ENCODE results near the gene CKM. TPM values are rescaled to one million over a fixed set of nuclear protein-coding genes. Genes with fewer than 3 reads are reported as not detected.
"Not testable (repeated sequence)": the region's sequence is repeated elsewhere in the genome, so short reads cannot be mapped to it uniquely, and the experiment has no call there.

Gene CKM
- total RNA-seq, 1 donor from 2014 or later = not detected

DNA sequence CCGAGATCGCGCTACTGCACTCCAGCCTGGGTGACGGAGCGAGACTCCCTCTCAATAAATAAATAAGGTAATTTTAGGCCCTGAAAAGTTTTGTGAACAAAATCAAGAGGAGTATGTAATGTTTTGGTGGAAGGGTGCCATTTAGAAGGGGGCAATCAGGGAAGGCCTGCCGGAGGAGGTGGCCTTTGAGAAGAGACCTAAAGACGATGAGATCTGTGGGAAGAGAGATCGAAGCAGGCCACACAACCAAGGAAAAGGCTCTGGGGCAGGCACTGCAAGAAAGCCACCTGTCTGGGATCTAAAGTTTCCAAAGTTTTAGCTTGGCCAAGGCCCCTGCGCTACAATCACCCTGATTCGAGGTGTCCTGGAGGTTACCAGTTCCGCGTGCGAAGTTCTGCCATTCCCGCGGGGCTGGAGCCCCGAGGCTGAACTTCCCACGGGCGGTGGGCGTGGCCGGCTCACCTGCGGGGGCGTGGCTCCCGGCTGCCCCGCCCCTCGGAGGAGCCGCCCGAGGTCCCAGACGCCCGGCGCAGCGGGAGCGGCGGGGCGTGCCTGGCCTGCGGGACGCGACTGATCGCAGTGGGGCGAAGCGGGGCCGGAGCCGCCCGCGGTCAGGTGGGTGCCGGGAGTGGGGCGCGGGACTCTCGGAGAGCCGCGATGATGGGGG lies 17.7 kb upstream of the CKM start, which contains the start of gene KLC3:
TSS of gene KLC3 (plus strand) at position 519 of the 667 bp plus-strand sequence. CDS start 4,792 bp downstream, outside the sequence.
- no peak within 1 kb of the TSS for H3K4me3 ChIP-seq (ENCODE audit: insufficient read depth, low read depth, low read length)
- H4K20me1 ChIP-seq (ENCODE audit: insufficient read depth, low read length) = no peaks in the 10 kb centered on the region
- no peaks in the 10 kb centered on the region for H3K4me1 Mint-ChIP-seq (ENCODE audit: low read depth, unreplicated experiment)
- no peaks in the 10 kb centered on the region for H3K36me3 Mint-ChIP-seq (ENCODE audit: low read depth, unreplicated experiment)
- H3K9me3 Mint-ChIP-seq (ENCODE audit: unreplicated experiment) = peaks cover 3% of the 10 kb centered on the region
- H3K9me3 ChIP-seq (ENCODE audit: insufficient read depth, low read depth, low read length) = no peaks in the 10 kb centered on the region
- DNase-seq (ENCODE audit: low read depth) = no peak
- no peaks in the 10 kb centered on the region for H3K4me1 ChIP-seq (ENCODE audit: insufficient read depth, low read length)
- FAIRE-seq = no peak
- H3K79me2 ChIP-seq (ENCODE audit: insufficient read depth, low read length) = no peaks in the 10 kb centered on the region
- H3K27ac ChIP-seq (ENCODE audit: low read depth, low read length) = no peak within 1 kb of the TSS
- H3K27me3 ChIP-seq (ENCODE audit: insufficient read depth, low read length) = peaks cover 7% of the 10 kb centered on the region
- no peak within 1 kb of the TSS for H3K27ac Mint-ChIP-seq (ENCODE audit: unreplicated experiment)
- H2AFZ ChIP-seq (ENCODE audit: low read depth, low read length) = no peak within 1 kb of the TSS
- H3K36me3 ChIP-seq (ENCODE audit: insufficient read depth, low read length) = no peaks in the 10 kb centered on the region
- no peak within 1 kb of the TSS for H3K9ac ChIP-seq (ENCODE audit: low read length)
- H3K4me3 Mint-ChIP-seq (ENCODE audit: unreplicated experiment) = peak within 1 kb of the TSS; percentile 72
- peak; percentile 43 for TF ChIP-seq EZH2 (IDR thresholded peaks at IDR 0.05; ENCODE audit: insufficient read depth, low read length)
- TF ChIP-seq, protein P1, sequence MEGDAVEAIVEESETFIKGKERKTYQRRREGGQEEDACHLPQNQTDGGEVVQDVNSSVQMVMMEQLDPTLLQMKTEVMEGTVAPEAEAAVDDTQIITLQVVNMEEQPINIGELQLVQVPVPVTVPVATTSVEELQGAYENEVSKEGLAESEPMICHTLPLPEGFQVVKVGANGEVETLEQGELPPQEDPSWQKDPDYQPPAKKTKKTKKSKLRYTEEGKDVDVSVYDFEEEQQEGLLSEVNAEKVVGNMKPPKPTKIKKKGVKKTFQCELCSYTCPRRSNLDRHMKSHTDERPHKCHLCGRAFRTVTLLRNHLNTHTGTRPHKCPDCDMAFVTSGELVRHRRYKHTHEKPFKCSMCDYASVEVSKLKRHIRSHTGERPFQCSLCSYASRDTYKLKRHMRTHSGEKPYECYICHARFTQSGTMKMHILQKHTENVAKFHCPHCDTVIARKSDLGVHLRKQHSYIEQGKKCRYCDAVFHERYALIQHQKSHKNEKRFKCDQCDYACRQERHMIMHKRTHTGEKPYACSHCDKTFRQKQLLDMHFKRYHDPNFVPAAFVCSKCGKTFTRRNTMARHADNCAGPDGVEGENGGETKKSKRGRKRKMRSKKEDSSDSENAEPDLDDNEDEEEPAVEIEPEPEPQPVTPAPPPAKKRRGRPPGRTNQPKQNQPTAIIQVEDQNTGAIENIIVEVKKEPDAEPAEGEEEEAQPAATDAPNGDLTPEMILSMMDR (IDR thresholded peaks at IDR 0.05; ENCODE audit: insufficient read depth, low read depth, low read length) = no peak
- peaks cover 12% of the 10 kb centered on the region for H3K27me3 Mint-ChIP-seq (ENCODE audit: low read depth, unreplicated experiment)
- peak within 1 kb of the TSS; percentile 38 for H3K4me2 ChIP-seq (ENCODE audit: low read length)

- no peak overlapping the region for H2AFZ ChIP-seq (ENCODE audit: low read depth, low read length)
- no peaks in the 10 kb centered on the region for H4K20me1 ChIP-seq (ENCODE audit: insufficient read depth, low read length)
- H3K27ac Mint-ChIP-seq (ENCODE audit: unreplicated experiment) = no peak overlapping the region
- H3K9me3 ChIP-seq (ENCODE audit: insufficient read depth, low read depth, low read length) = no peaks in the 10 kb centered on the region
- FAIRE-seq = no peak
- H3K4me3 ChIP-seq (ENCODE audit: insufficient read depth, low read depth, low read length) = no peak overlapping the region
- H3K27ac ChIP-seq (ENCODE audit: low read depth, low read length) = no peak overlapping the region
- no peaks in the 10 kb centered on the region for H3K36me3 ChIP-seq (ENCODE audit: insufficient read depth, low read length)
- no peaks in the 10 kb centered on the region for H3K4me1 Mint-ChIP-seq (ENCODE audit: low read depth, unreplicated experiment)
- no peaks in the 10 kb centered on the region for H3K4me1 ChIP-seq (ENCODE audit: insufficient read depth, low read length)
- DNase-seq (ENCODE audit: low read depth) = no peak
- H3K9ac ChIP-seq (ENCODE audit: low read length) = no peak overlapping the region
- H3K27me3 Mint-ChIP-seq (ENCODE audit: low read depth, unreplicated experiment) = peaks cover 12% of the 10 kb centered on the region
- H3K36me3 Mint-ChIP-seq (ENCODE audit: low read depth, unreplicated experiment) = no peaks in the 10 kb centered on the region
- no peaks in the 10 kb centered on the region for H3K79me2 ChIP-seq (ENCODE audit: insufficient read depth, low read length)
- H3K4me2 ChIP-seq (ENCODE audit: low read length) = no peak overlapping the region
- TF ChIP-seq EZH2 (IDR thresholded peaks at IDR 0.05; ENCODE audit: insufficient read depth, low read length) = no peak
- TF ChIP-seq, protein P1 (IDR thresholded peaks at IDR 0.05; ENCODE audit: insufficient read depth, low read depth, low read length) = no peak
- H3K9me3 Mint-ChIP-seq (ENCODE audit: unreplicated experiment) = peaks cover 3% of the 10 kb centered on the region
- H3K4me3 Mint-ChIP-seq (ENCODE audit: unreplicated experiment) = no peak overlapping the region
- H3K27me3 ChIP-seq (ENCODE audit: insufficient read depth, low read length) = peaks cover 7% of the 10 kb centered on the region
Measured at GRCh38 chr19:45339629-45340028, 17.0 kb upstream of the CKM start.

DNA sequence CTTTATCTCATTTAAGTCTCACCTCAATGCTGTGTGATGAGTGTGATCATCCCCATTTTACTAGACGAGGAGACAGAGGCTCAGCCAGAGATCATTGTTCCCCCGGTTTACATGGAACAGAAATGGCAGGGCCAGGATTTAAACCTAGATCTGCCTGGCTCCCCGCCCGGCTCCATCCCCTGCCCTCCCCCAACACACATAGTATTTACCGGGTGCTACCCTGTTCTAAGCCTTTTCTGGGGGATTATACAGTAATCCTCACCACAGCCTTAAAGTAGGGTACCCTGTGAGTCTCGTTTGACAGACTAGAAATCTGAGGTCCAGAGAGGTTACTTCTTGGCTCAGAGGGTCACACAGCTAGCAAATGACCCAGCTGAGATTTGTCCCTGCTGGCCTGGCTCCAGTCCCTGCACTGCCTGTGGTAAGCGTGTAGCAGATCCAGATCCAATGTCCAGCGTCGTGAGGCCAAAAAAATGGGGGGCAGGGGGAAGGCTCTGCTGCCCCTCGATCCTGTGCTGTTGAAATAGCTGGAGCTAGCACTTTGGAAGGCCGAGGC lies 14.1 kb upstream of the CKM start:
- Histone ChIP-seq H3K4me2 (ENCODE audit: low read length) (no peak overlapping the region), H3K4me3 (ENCODE audit: insufficient read depth, low read depth, low read length) (no peak overlapping the region), H3K79me2 (ENCODE audit: insufficient read depth, low read length) (no peaks in the 10 kb centered on the region), H2AFZ (ENCODE audit: low read depth, low read length) (no peak overlapping the region), H3K9ac (ENCODE audit: low read length) (no peak overlapping the region), H3K4me1 (ENCODE audit: insufficient read depth, low read length) (no peaks in the 10 kb centered on the region), H3K9me3 (ENCODE audit: insufficient read depth, low read depth, low read length) (no peaks in the 10 kb centered on the region), H3K36me3 (ENCODE audit: insufficient read depth, low read length) (no peaks in the 10 kb centered on the region), H3K27ac (ENCODE audit: low read depth, low read length) (no peak overlapping the region), H3K27me3 (ENCODE audit: insufficient read depth, low read length) (peaks cover 7% of the 10 kb centered on the region), H4K20me1 (ENCODE audit: insufficient read depth, low read length) (no peaks in the 10 kb centered on the region)
- H3K4me3 Mint-ChIP-seq (ENCODE audit: unreplicated experiment) = no peak overlapping the region
- peaks cover 13% of the 10 kb centered on the region for H3K27me3 Mint-ChIP-seq (ENCODE audit: low read depth, unreplicated experiment)
- DNase-seq (ENCODE audit: low read depth) (no peak), FAIRE-seq (no peak)
- no peak for TF ChIP-seq EZH2 (IDR thresholded peaks at IDR 0.05; ENCODE audit: insufficient read depth, low read length)
- TF ChIP-seq, protein P1 (IDR thresholded peaks at IDR 0.05; ENCODE audit: insufficient read depth, low read depth, low read length) = no peak
- no peaks in the 10 kb centered on the region for H3K4me1 Mint-ChIP-seq (ENCODE audit: low read depth, unreplicated experiment)
- H3K9me3 Mint-ChIP-seq (ENCODE audit: unreplicated experiment) = peaks cover 3% of the 10 kb centered on the region
- H3K27ac Mint-ChIP-seq (ENCODE audit: unreplicated experiment) = no peak overlapping the region
- no peaks in the 10 kb centered on the region for H3K36me3 Mint-ChIP-seq (ENCODE audit: low read depth, unreplicated experiment)

DNA sequence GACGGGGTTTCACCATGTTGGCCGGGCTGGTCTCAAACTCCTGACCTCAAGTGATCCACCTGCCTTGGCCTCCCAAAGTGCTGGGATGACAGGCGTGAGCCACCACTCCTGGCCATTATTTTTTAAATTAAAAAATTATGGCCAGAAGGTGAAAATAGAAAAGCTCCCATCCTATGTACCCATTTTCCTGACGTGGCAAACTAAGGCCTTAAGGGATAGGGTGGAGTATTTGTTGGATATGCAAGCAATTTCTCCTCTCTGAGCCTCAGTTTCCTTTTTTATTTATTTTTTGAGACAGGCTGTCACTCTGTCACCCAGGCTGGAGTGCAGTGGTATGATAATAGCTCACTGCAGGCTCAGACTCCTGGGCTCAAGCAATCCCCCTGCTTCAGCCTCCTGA lies 12.2 kb upstream of the CKM start:
- not testable (repeated sequence) for H3K4me1 ChIP-seq (ENCODE audit: insufficient read depth, low read length); H3K36me3 Mint-ChIP-seq (ENCODE audit: low read depth, unreplicated experiment); DNase-seq (ENCODE audit: low read depth); H3K79me2 ChIP-seq (ENCODE audit: insufficient read depth, low read length); H3K9ac ChIP-seq (ENCODE audit: low read length); H3K4me3 ChIP-seq (ENCODE audit: insufficient read depth, low read depth, low read length); H3K4me3 Mint-ChIP-seq (ENCODE audit: unreplicated experiment); H3K4me2 ChIP-seq (ENCODE audit: low read length); H3K27ac Mint-ChIP-seq (ENCODE audit: unreplicated experiment); H3K9me3 Mint-ChIP-seq (ENCODE audit: unreplicated experiment); H3K4me1 Mint-ChIP-seq (ENCODE audit: low read depth, unreplicated experiment); H4K20me1 ChIP-seq (ENCODE audit: insufficient read depth, low read length); H3K27ac ChIP-seq (ENCODE audit: low read depth, low read length); H3K9me3 ChIP-seq (ENCODE audit: insufficient read depth, low read depth, low read length); H3K27me3 ChIP-seq (ENCODE audit: insufficient read depth, low read length); FAIRE-seq; H2AFZ ChIP-seq (ENCODE audit: low read depth, low read length); H3K36me3 ChIP-seq (ENCODE audit: insufficient read depth, low read length)
- H3K27me3 Mint-ChIP-seq (ENCODE audit: low read depth, unreplicated experiment) = peaks cover 11% of the 10 kb centered on the region

Measured in astrocyte (in vitro differentiated cells and primary cell).